Coronary artery (tissue), 2 donors: Measurements from ENCODE around the gene CELF6.

Experiments
- DNase-seq: peaks from one replicate; pipeline ENCODE4 v3.0.0-alpha.2; 2017; ENCODE audit warnings: low spot score
- H3K27ac ChIP-seq, 2 donors: fragments of 200-600 bp; sonication (generic); one replicate each; pipeline ENCODE4 v1.5.1; 2016 to 2019
- H3K4me3 ChIP-seq: fragments of 200-600 bp; sonication (generic); 2 replicates; pipeline ENCODE4 v1.5.1; 2016; ENCODE audit warnings: mild to moderate bottlenecking, moderate library complexity
- CTCF ChIP-seq: fragments of 200-600 bp; sonication (generic); IDR thresholded peaks from one replicate; pipeline ENCODE4 v1.5.1; 2019; ENCODE audit warnings: antibody characterized with exemption

Gene CELF6

GRCh38 chr15:72249142-72249810, 70.7 kb downstream of the CELF6 start:
- no peak for TF ChIP-seq CTCF
- no peak for DNase-seq
- Histone ChIP-seq H3K27ac (no peak overlapping the region), H3K4me3 (no peak overlapping the region)

- H3K27ac ChIP-seq, result no peak overlapping the region
- no peak for TF ChIP-seq CTCF
- no peak for DNase-seq
- no peak overlapping the region for H3K4me3 ChIP-seq
Measured at GRCh38 chr15:72248514-72248913, 71.4 kb downstream of the CELF6 start.

GRCh38 chr15:72242775-72243370, 77.1 kb downstream of the CELF6 start:
- no peak overlapping the region for H3K4me3 ChIP-seq
- H3K27ac ChIP-seq, result no peak overlapping the region
- DNase-seq, result no peak
- no peak for TF ChIP-seq CTCF

- TF ChIP-seq CTCF, result no peak
- no peak for DNase-seq
- Histone ChIP-seq H3K27ac (no peak overlapping the region), H3K4me3 (no peak overlapping the region)
Measured at GRCh38 chr15:72239652-72240051, 80.3 kb downstream of the CELF6 start.

- Histone ChIP-seq H3K4me3 (no peak overlapping the region), H3K27ac (no peak overlapping the region)
- TF ChIP-seq CTCF, result no peak
- no peak for DNase-seq
Measured at GRCh38 chr15:72238586-72238985, 81.4 kb downstream of the CELF6 start.

- TF ChIP-seq CTCF, result no peak
- peak overlapping the region; percentile 8 to 79 for H3K27ac ChIP-seq
Measured at GRCh38 chr15:72237853-72238224, 82.1 kb downstream of the CELF6 start.

More at GRCh38 chr15:72237853-72238224, 82.1 kb downstream of the CELF6 start:
- no peak overlapping the region for H3K4me3 ChIP-seq
- no peak for DNase-seq
